Cardiac muscle cell (in vitro differentiated cells and primary cell): Measurements from ENCODE around the gene SSBP2. TPM values are rescaled to one million over a fixed set of nuclear protein-coding genes. Genes with fewer than 3 reads are reported as not detected.

ENCODE experiments used
- DNase-seq, 2 donors: peaks; one replicate each; pipeline versions ENCODE4 v3.0.0 to v3.0.0-alpha.2; 2010 to 2017; ENCODE audit warnings: low read depth in 1 of 2, low spot score in 1 of 2
- H3K27ac ChIP-seq: fragments of 200-600 bp; sonication (generic); 2 replicates; pipeline ENCODE4 v1.5.1; 2016
- H3K27me3 ChIP-seq: fragments of 200-600 bp; sonication (generic); 2 replicates; pipeline ENCODE4 v1.6.0; 2016; ENCODE audit warnings: control low read depth
- H3K36me3 ChIP-seq: fragments of 200-600 bp; sonication (generic); 2 replicates; pipeline ENCODE4 v1.5.1; 2016; ENCODE audit warnings: control low read depth
- H3K4me1 ChIP-seq: fragments of 200-600 bp; sonication (generic); 2 replicates; pipeline ENCODE4 v1.8.1; 2017; ENCODE audit warnings: low read depth, mild to moderate bottlenecking, mixed run types
- H3K4me3 ChIP-seq: fragments of 200-600 bp; sonication (generic); 2 replicates; pipeline ENCODE4 v1.5.1; 2016; ENCODE audit warnings: mild to moderate bottlenecking
- H3K9me3 ChIP-seq: fragments of 200-600 bp; sonication (generic); 2 replicates; pipeline ENCODE4 v1.5.1; 2017; ENCODE audit warnings: low read depth, mild to moderate bottlenecking, control low read depth
- CTCF ChIP-seq: IDR thresholded peaks from 2 replicates; pipeline ENCODE4 v1.5.1; 2012; ENCODE audit warnings: low read depth, mild to moderate bottlenecking, low read length
- polyA plus RNA-seq: library from polyadenylated mRNA; unstranded; fragments of >200 nt; fragmentation: Nextera tagmentation; extraction: Ambion mirVana; gene quantifications from 2 replicates; pipeline ENCODE4 v1.2.1, GENCODE V29; 2016
- total RNA-seq: library from RNA; depleted of rRNA; stranded (reverse); fragments of >200 nt; gene quantifications from 2 replicates; pipeline ENCODE4 v1.2.3, GENCODE V29; 2016

The SSBP2 gene
- total and polyA plus RNA-seq, 2 experiments from 2014 or later: 117 to 174 TPM

DNA sequence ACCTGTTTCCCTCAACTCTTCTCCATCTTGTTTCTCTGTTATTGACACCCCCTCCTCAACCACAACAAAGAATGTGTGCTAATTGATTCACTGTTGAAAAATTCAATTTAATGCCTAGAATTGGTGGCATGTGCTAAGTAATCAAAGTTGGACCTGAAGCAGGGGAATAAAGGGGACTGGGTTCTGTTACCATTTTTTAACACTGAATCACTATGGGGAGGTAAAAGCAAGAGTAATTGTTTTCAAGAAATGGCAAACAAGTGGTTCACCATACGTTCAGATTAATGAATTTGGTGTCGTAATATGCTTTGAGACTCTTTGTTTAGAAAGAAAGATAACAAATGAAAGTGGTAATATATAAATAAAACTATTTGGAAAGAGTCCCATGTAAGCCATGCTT is 17.0 kb upstream of the SSBP2 start:
- Histone ChIP-seq H3K9me3 (no peaks in the 10 kb centered on the region), H3K27ac (no peak overlapping the region), H3K27me3 (no peaks in the 10 kb centered on the region), H3K4me3 (no peak overlapping the region), H3K36me3 (no peaks in the 10 kb centered on the region), H3K4me1 (no peaks in the 10 kb centered on the region)
- DNase-seq: peak in 1 of 2 donors; percentile 38
- no peak for TF ChIP-seq CTCF

GRCh38 chr5:81767097-81767496 is 16.2 kb upstream of the SSBP2 start:
- Histone ChIP-seq H3K27ac (no peak overlapping the region), H3K4me1 (no peaks in the 10 kb centered on the region), H3K27me3 (no peaks in the 10 kb centered on the region), H3K36me3 (no peaks in the 10 kb centered on the region), H3K4me3 (no peak overlapping the region), H3K9me3 (no peaks in the 10 kb centered on the region)
- DNase-seq: no peak
- no peak for TF ChIP-seq CTCF

DNA sequence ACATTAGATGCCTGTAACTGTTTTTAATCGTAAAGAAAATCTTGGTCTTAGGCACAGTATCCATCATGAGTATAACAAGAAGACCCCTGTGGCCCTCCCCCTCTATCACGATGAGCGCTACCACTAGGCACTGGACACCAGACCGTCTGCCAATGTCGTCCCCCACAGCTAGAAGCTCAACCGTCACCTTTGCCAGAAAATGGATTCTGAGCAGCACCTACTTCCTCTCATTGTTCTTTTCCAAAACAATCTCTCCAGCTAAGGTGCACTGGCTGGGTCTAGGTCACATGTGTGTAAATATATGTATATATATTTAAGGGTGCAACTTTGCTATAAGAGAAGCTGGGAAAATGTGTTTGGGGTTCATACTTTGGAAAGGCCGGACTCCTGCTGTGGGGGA is 15.7 kb upstream of the SSBP2 start:
- no peaks in the 10 kb centered on the region for H3K4me1 ChIP-seq
- no peaks in the 10 kb centered on the region for H3K27me3 ChIP-seq
- no peak overlapping the region for H3K27ac ChIP-seq
- TF ChIP-seq CTCF: no peak
- DNase-seq: no peak
- no peaks in the 10 kb centered on the region for H3K9me3 ChIP-seq
- no peaks in the 10 kb centered on the region for H3K36me3 ChIP-seq
- H3K4me3 ChIP-seq: no peak overlapping the region

DNA sequence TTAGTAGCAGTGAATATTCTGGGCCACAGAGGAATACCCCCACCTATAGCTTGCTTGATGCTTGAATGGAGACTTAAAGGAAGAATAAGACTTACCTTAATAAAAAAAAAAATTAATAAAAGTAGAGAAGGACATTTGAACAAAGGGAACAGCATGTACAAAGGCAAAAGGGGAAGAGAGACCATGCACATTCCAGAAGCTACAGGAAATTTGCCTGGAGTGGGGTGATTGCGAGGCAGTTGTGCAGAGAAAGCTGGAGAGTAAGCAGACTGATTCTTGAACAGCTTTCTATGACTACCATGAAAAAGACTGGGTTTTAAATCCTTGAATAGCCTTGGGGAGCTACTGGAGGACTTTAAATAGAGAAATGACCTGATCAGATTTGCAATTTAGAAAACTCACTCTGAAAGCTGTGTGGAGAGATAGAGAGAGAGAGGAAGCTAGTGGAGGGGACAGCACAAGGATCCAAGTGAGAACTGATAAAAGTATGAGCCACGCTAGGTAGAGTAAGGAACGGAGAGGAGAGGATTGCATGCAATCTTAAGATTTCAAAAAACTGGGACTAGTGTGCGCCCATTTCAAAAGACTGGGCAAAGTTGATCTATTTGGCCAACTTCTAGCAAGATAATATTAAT is 12.5 kb upstream of the SSBP2 start:
- H3K27me3 ChIP-seq: no peaks in the 10 kb centered on the region
- no peak for TF ChIP-seq CTCF
- no peak overlapping the region for H3K4me3 ChIP-seq
- peaks cover 8% of the 10 kb centered on the region for H3K4me1 ChIP-seq
- H3K9me3 ChIP-seq: no peaks in the 10 kb centered on the region
- H3K27ac ChIP-seq: no peak overlapping the region
- H3K36me3 ChIP-seq: no peaks in the 10 kb centered on the region
- DNase-seq: no peak

- DNase-seq: no peak
- no peaks in the 10 kb centered on the region for H3K9me3 ChIP-seq
- TF ChIP-seq CTCF: no peak
- no peak overlapping the region for H3K4me3 ChIP-seq
- H3K27me3 ChIP-seq: no peaks in the 10 kb centered on the region
- no peaks in the 10 kb centered on the region for H3K36me3 ChIP-seq
- H3K27ac ChIP-seq: no peak overlapping the region
- peaks cover 8% of the 10 kb centered on the region for H3K4me1 ChIP-seq
Measured at GRCh38 chr5:81762853-81763252, 12.0 kb upstream of the SSBP2 start.

DNA sequence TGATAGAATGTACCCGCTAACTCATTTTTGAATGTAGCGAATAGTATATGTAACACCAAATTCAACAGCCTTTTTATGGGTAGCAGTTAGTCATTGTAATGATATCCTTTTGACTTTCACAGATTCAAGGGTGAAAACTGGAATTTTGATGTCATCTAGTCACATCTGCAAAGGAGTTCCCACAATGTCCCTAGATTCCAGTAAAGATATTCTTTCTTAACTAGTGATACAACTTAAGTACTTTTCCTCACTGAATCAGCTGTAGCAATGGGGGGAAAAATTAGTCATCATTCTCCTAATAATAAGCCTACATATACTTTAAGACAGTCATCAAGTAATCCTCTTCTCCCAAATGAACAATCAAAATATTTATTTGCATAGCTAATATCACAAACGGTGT is 11.5 kb upstream of the SSBP2 start:
- no peak for TF ChIP-seq CTCF

More for the DNA sequence above, 11.5 kb upstream of the SSBP2 start:
- H3K27ac ChIP-seq: no peak overlapping the region
- no peak for DNase-seq
- H3K27me3 ChIP-seq: no peaks in the 10 kb centered on the region
- H3K4me3 ChIP-seq: no peak overlapping the region
- H3K36me3 ChIP-seq: no peaks in the 10 kb centered on the region
- H3K4me1 ChIP-seq: peaks cover 8% of the 10 kb centered on the region
- H3K9me3 ChIP-seq: no peaks in the 10 kb centered on the region
